Duodenal mucosa (tissue), 2 donors: ENCODE data around the gene PPP1R1C.
"Not testable (repeated sequence)": the region's sequence is repeated elsewhere in the genome, so short reads cannot be mapped to it uniquely, and the experiment has no call there.

Source experiments
- H3K27ac ChIP-seq: one replicate; pipeline ENCODE4 v1.7.0; 2013; ENCODE audit warnings: low read depth, low read length
- H3K27me3 ChIP-seq, 2 donors: one replicate each; pipeline ENCODE4 v1.7.0; 2013; ENCODE audit warnings: low read length in 2 of 2, control low read depth in 1 of 2; ENCODE audit not compliant: insufficient read depth in 2 of 2, control insufficient read depth in 1 of 2
- H3K36me3 ChIP-seq, 2 donors: one replicate each; pipeline ENCODE4 v1.7.0; 2013; ENCODE audit warnings: low read length in 2 of 2, control low read depth in 1 of 2; ENCODE audit not compliant: insufficient read depth in 2 of 2, control insufficient read depth in 1 of 2
- H3K4me1 ChIP-seq, 2 donors: one replicate each; pipeline ENCODE4 v1.7.0; 2013; ENCODE audit warnings: low read length in 2 of 2, control low read depth in 1 of 2; ENCODE audit not compliant: insufficient read depth in 2 of 2, control insufficient read depth in 1 of 2
- H3K4me3 ChIP-seq, 2 donors: one replicate each; pipeline ENCODE4 v1.7.0; 2013; ENCODE audit warnings: low read length in 2 of 2, low read depth in 1 of 2
- H3K9ac ChIP-seq, 2 donors: one replicate each; pipeline ENCODE4 v1.7.0; 2013; ENCODE audit warnings: low read length in 2 of 2, low read depth in 1 of 2
- H3K9me3 ChIP-seq, 2 donors: one replicate each; pipeline ENCODE4 v1.7.0; 2013; ENCODE audit warnings: low read length in 2 of 2, control low read depth in 1 of 2; ENCODE audit not compliant: control insufficient read depth in 1 of 2

Gene PPP1R1C

DNA sequence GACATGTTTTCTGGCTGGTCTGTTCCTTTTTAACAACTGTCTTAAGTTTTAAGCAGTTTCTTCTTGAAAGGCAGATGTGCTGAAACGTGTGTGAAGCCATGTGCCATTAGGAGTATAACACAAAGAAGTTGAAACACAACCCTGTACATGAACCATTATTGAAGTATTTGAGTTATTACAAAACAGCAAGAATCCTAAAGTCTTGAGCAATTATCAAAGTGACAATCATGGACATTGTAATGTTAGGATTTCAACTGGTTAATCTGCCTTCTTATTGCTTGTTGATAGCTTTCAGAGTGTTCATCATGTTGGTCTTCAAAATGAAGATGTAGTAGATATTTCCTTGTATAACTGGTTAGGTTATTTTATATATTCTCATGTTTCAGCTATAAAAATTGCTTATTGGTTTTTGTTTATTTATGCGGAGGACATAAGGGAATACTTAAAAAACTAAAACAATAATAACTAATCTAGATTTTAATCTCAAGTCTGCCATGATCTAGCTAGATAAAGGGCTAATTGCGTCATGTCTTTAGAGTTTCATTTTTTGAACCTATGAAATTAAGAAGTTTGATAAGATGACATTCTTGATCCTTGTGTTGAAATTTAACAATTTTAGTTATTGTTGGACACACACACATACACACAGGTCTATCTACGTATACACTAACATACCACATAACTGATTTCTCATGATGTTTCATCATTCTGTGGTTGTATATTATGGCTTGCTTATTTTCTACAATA lies 21.1 kb downstream of the PPP1R1C start:
- Histone ChIP-seq H3K4me3 (no peak overlapping the region), H3K27me3 (no peaks in the 10 kb centered on the region), H3K27ac (no peak overlapping the region), H3K36me3 (no peaks in the 10 kb centered on the region), H3K4me1 (no peaks in the 10 kb centered on the region), H3K9me3 (no peaks in the 10 kb centered on the region), H3K9ac (no peak overlapping the region)

DNA sequence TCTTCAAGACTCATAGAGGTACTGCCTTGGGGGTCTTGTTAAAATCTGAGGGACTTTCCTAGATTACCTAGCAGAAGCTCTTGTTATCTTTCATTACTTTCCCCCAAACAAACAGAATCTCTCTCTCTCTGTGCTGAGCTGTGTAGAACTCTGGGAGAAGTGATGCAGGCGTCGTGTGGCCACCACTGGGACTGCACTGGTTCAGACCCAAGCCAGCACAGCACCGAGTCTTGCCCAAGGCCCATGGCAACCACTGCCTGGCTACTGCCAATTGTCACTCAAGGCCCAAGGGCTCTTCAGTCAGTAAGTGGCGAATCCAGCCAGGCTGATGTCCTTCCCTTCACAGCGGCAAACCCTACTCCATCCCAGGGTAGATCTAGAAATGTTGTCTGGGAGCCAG lies 28.6 kb downstream of the PPP1R1C start:
- Histone ChIP-seq H3K9me3 (peaks cover 0 to 3% of the 10 kb centered on the region in 2 donors), H3K9ac (no peak overlapping the region), H3K27ac (no peak overlapping the region), H3K4me1 (no peaks in the 10 kb centered on the region), H3K27me3 (no peaks in the 10 kb centered on the region), H3K36me3 (no peaks in the 10 kb centered on the region), H3K4me3 (no peak overlapping the region)

- Histone ChIP-seq H3K27ac (no peak overlapping the region), H3K27me3 (no peaks in the 10 kb centered on the region), H3K4me1 (no peaks in the 10 kb centered on the region), H3K36me3 (no peaks in the 10 kb centered on the region), H3K9ac (no peak overlapping the region), H3K9me3 (peaks cover 0 to 3% of the 10 kb centered on the region in 2 donors), H3K4me3 (no peak overlapping the region)
Measured at GRCh38 chr2:182015334-182016109, 29.9 kb downstream of the PPP1R1C start.

DNA sequence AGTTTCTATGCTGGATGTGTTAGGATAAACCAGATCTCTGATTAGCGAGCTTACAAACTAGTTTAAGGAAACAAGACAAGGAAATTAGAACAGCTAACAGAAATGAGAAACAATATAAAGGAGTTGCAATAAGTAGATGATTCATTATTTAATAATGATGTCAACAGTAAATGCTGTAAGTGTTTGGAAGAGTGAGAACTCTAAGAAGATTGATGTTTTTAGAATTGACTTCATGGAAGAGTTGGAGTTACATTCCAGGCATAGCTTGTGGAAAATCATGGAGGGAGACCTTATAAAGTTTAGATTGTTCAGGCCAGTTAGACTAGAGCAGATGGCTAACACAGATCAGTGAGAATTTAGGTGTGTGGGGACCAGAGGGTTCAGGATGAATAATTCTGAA lies 32.6 kb downstream of the PPP1R1C start:
- Histone ChIP-seq H3K27me3 (no peaks in the 10 kb centered on the region), H3K9me3 (peaks cover 6 to 8% of the 10 kb centered on the region in 2 donors), H3K4me3 (no peak overlapping the region), H3K4me1 (no peaks in the 10 kb centered on the region), H3K27ac (no peak overlapping the region), H3K9ac (no peak overlapping the region), H3K36me3 (no peaks in the 10 kb centered on the region)

DNA sequence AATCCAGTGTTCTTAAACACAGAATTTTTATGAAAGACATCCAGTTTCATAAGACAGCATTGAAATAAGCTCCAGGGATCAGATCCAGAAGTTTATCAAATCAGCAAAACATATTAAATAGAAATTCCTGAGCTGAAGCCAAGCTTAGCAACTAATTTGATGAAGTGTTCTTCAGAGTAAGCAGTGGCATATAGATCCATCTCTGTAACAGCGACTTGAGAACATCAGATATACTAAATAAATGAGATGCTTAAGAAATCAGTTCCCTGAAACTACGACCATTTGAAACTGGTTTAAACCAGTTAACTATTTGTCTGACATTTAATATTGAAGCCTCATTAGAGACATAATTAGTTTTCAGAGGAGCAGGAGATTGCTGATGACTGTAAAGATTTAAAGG lies 34.1 kb downstream of the PPP1R1C start:
- Histone ChIP-seq H3K4me1 (no peaks in the 10 kb centered on the region), H3K27ac (no peak overlapping the region), H3K9me3 (peaks cover 5 to 9% of the 10 kb centered on the region in 2 donors), H3K9ac (no peak overlapping the region), H3K27me3 (no peaks in the 10 kb centered on the region), H3K36me3 (no peaks in the 10 kb centered on the region), H3K4me3 (no peak overlapping the region)

DNA sequence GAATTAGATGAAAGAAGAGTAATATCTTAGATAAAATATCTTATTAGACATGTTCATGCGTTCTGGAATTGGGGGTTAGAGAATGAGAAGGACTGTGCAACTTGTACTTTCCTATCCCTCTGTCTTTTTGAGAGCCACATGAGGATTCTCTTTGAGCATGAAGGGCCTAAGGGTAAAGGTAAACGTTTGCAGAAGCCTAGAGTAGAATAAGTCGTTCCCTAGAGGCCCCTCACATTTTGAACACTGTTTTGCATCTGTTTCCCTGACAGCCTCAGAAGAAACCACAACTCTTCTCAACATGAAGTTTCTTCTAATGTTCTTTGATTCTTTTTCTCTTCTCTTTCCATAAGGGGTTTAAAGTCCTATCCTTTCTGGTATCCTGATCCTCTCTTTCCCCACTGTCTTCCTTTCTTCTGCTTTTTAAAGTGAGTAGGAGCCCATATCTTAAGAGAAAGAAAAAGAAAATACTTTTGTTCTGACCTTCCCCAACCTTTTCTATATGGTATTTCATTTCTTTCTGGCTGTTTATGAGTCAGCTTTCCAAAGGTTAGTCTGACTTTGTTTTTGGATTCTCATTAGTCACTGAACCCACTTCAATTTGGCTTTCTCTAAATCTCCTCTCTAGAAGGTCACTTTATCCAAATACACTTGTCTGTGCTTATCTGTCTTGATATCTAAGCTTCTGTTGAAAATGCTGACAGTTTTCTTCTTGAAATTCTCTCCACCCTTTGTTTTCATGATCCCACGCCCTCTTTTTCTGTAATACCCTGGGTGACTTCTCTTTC lies 34.8 kb downstream of the PPP1R1C start:
- Histone ChIP-seq H3K4me3 (no peak overlapping the region), H3K9me3 (peaks cover 5 to 9% of the 10 kb centered on the region in 2 donors), H3K27me3 (no peaks in the 10 kb centered on the region), H3K27ac (no peak overlapping the region), H3K36me3 (no peaks in the 10 kb centered on the region), H3K4me1 (no peaks in the 10 kb centered on the region), H3K9ac (no peak overlapping the region)

GRCh38 chr2:182023235-182023634 lies 37.6 kb downstream of the PPP1R1C start:
- Histone ChIP-seq H3K4me3 (no peak overlapping the region), H3K36me3 (no peaks in the 10 kb centered on the region), H3K9ac (no peak overlapping the region), H3K4me1 (no peaks in the 10 kb centered on the region), H3K9me3 (peaks cover 5 to 9% of the 10 kb centered on the region in 2 donors), H3K27ac (no peak overlapping the region), H3K27me3 (no peaks in the 10 kb centered on the region)

- not testable (repeated sequence) for H3K9ac ChIP-seq, H3K27me3 ChIP-seq, H3K4me1 ChIP-seq, H3K27ac ChIP-seq, H3K36me3 ChIP-seq, H3K9me3 ChIP-seq, H3K4me3 ChIP-seq
Measured at GRCh38 chr2:182030875-182031274, 45.2 kb downstream of the PPP1R1C start.

GRCh38 chr2:182031956-182032355 lies 46.3 kb downstream of the PPP1R1C start:
- Histone ChIP-seq H3K4me1 (no peaks in the 10 kb centered on the region), H3K36me3 (no peaks in the 10 kb centered on the region), H3K4me3 (no peak overlapping the region), H3K27ac (no peak overlapping the region), H3K9ac (no peak overlapping the region), H3K27me3 (no peaks in the 10 kb centered on the region), H3K9me3 (no peaks in the 10 kb centered on the region)

DNA sequence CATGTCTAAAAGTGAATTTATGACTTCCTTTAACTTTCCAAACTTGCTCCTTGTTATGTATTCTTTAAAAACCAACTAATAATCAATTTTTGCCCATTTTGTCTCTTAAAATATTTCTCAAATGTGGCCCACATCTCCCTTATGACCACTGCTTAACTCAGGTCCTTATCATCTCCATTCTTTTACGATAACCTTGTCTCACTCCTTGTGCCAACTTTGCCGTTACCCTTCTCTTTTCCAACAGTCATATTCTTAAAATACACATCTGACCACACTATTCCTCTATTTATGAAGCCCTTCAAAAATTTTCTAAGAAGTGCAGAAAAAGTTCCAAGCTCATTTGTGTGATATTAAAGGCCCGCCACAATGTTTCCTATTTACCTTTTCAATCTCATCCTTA lies 47.8 kb downstream of the PPP1R1C start:
- H3K9me3 ChIP-seq = no peaks in the 10 kb centered on the region
- no peaks in the 10 kb centered on the region for H3K4me1 ChIP-seq
- no peak overlapping the region for H3K4me3 ChIP-seq
- H3K36me3 ChIP-seq = no peaks in the 10 kb centered on the region
- no peak overlapping the region for H3K27ac ChIP-seq
- H3K9ac ChIP-seq = no peak overlapping the region
- no peaks in the 10 kb centered on the region for H3K27me3 ChIP-seq
